GM21619 (cell line): ENCODE results near the gene FOXS1.

ENCODE experiments used
- ATAC-seq: cut with Tn5 transposase; IDR thresholded peaks from one replicate; pipeline ENCODE4 v1.9.1; 2021; ENCODE audit not compliant: unreplicated experiment

Gene FOXS1

DNA sequence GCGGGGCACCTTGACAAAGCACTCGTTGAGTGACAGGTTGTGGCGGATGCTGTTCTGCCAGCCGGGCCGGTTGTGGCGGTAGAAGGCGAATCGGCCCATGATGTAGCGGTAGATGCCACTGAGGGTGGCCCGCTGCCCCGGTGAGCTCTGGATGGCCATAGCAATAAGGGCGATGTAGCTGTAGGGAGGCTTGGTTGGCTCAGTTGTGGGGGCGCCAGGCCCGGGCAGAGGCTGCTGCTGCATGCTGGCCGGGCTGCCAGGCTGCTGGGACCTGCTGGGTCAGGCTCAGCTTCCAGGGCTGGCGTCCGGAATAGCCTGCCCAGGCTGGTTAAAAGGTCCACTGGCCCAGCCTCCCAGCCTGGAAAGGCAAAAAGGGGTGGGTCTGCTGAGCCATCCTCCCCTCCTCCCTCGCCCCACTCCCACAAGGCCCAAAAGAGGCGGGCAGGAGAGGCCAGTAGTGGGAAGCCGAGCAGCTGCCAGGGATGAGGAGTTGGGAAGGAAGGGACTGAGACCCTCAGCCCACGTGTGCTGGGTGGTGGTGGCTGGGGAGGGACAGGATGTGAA, at the start of gene FOXS1:
FOXS1 (minus strand) TSS at position 305 of the 564 bp plus-strand sequence; CDS start at position 243, 62 bp downstream.
- no peak for ATAC-seq

DNA sequence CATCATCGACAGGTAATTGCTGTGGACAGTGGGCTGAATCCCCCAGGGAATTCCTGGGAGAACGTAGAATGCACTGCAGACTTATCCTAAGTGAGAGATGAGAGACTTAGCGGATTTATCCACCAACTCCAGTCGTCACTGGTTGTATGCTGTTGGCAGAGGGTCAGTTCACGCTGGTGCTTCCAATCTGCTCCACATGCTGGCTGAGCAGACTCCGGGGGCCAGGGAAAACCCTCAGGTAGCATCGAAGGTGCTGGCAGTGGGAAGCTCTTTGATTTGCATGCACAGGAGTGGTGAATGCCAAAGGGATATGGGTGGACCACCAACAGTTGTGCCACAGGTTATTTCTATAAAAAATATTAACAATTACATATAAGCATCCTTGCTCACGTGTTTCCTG, 45.2 kb upstream of the FOXS1 start:
- no peak for ATAC-seq

DNA sequence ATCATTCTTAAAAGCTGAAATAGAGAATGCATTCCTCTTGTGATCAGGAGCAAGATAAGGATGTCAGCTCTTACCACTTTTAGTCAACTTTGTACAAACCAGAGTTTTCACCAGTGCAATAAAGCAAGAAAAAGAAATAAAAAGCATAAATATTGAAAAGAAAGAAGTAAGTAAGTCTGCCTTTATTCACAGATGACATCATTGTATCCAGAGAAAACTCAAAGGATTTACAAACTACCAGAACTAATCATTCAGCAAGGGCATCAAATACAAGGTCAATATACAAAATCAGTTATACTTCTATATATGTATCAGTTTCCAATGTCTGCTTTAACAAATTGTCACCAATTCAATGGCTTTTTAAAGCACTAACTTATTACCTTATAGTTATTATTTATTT, 38.4 kb upstream of the FOXS1 start:
- ATAC-seq: no peak

DNA sequence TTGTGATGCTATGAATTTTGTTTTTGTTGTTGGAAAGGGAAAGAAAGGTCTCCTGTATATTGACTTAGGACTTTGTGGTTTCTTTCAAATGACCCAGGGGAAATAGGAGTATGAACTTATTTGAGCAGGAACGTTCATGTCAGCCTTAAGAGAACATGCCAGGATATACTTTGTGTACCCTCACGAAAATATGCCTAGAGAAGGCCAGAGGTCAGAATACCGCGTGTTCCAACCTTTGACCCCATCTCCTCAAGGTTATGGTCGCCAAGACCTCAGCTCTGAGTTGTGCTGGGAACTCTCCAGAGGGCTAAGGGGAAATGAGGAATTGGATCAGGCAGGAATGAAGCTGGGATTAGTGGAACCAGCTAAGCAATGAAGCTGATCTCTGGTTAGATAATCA, 36.5 kb upstream of the FOXS1 start:
- no peak for ATAC-seq

DNA sequence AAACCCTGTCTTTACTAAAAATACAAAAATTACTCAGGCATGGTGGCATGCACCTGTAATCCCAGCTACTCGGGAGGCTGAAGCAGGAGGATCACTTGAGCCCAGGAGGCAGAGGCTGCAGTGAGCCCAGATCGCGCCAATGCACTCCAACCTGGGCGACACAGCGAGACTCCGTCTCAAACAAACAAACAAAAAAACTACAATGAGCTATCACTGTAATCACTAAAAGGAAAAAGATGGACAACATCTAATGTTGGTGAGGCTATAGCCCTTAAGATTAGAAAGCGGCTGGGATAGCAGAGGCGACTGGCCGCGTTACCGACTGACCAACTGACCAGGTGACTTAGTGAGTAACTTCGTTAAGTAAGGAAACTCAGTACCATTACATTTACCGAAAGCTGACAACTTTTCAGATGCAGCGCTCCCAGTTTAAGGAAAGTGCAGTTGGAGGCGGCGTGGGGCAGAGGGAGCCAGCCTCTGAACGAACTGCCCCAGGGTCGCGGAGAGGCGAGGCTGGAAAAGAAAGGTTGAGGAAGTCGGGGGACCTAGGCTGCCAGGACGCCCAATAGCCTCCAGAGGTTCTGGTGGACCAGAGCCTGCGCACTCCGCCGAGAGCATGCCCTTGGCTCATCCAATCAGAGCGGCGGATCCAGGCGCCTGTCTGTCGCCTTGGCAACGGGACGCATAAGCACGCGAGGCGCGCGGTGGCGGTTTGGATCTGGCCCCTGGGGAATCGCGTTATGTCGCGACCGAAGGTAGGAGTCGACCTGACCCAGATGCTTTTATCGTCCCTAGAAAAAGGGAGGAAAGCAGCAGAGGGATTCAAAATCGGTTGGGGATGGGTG, 34.0 kb upstream of the FOXS1 start:
- ATAC-seq: peak; percentile 76

DNA sequence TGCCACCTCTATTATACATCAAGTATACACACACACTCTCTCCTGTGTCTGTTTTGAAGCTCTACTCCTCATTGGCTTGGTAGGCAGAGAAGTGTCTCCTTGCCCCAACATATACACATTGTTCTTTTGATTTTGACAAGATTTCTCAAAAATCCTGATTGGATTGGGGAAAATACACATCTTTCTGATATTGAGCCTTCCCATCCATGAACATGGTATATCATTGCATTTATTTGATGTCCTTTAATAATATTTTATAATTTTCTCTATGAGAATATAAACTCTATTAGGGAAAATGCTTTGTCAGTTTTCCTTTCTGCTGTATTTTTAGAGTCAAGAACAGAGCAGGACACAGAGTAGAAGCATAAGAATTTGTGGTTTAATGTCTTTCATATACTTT, 32.3 kb upstream of the FOXS1 start:
- ATAC-seq: no peak

DNA sequence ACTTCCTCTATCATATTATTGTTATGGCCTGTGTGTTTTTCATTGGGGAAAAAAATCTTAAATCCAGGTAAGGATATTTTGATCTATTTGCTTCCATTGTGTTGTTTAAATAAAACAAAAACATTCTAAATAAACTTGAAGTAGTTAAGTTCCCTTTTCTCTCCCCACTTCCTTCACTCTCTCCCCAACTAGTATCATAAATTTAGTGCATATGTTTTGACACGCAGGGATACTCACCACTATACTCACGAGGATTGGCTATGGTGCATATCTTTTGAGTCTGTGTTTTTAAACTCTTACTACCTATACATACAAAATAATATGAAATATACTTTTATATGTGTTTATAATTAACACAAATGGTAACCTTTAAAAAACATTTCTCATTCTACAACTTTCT, 30.3 kb upstream of the FOXS1 start:
- no peak for ATAC-seq

DNA sequence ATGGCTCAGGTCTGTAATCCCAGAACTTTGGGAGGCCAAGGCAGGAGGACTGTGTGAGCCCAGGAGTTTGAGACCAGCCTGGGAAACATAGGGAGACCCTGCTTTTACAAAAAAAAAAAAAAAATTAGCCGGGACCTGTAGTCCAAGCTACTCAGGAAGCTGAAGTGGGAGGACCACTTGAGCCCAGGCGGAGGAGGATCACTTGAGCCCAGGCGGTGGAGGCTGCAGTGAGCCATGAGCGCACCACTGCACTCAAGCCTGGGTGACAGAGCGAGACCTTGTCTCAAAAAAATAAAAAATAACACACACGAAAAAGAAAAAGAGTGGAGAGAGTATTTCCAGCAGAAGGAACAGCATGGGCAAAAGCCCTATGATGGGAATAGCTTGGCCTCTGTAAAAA, 27.0 kb upstream of the FOXS1 start:
- no peak for ATAC-seq

DNA sequence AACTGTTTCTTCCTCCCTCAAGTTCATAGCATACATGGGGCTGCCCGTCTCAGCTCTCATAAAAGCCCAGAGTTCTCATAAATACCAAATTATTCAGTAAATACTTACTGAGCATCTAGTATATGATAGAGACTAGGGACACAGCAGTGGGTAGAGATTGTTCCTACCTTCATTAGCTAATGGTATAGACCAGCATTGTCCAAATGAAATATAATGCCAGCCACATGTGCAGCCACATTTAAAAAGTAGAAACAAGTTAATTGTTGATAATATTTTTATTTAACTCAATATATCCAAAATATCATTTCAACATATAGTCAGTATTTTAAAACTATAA, 26.2 kb upstream of the FOXS1 start:
- no peak for ATAC-seq

DNA sequence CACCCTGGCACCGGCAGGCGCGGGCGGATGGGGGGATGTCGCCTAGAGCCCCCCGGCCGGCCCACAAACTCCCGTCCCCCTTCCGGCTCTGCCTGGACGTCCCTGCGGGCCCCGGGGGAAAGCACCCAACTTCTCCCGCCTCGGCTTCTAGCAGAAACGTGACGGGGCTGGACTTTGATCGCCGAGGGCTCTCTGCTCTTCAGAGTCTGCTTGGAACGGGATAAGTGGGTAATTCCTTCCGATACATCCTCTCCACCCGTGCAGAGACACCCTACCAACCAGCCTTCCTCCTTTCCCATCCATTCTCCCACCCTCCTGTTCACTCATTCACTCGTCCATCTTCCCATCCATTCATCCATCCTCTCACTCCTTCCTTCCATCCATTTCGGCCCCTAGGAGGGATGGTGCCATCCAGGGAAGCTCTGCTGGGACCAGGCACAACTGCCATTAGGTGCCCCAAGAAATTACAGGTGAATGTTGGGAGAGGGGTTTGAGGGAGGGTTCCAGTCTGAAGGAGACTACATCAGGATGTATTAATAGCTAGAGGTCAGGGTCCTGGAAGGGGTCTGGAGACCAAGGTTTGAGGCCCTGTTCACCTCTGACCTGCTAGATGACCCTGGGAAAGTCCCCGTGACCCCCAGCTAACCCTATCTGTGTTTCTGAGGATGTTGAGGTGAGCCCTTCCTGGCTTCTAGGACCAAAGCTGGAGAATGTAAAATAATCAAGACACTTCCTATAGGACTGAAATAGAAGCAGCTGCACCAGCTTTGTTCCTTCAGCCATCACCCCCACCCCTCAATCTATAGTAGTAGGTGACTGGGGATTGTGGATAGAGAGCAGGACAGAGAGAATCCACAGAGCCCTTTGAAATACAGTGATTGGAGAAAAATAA, 25.6 kb upstream of the FOXS1 start:
- ATAC-seq: no peak

DNA sequence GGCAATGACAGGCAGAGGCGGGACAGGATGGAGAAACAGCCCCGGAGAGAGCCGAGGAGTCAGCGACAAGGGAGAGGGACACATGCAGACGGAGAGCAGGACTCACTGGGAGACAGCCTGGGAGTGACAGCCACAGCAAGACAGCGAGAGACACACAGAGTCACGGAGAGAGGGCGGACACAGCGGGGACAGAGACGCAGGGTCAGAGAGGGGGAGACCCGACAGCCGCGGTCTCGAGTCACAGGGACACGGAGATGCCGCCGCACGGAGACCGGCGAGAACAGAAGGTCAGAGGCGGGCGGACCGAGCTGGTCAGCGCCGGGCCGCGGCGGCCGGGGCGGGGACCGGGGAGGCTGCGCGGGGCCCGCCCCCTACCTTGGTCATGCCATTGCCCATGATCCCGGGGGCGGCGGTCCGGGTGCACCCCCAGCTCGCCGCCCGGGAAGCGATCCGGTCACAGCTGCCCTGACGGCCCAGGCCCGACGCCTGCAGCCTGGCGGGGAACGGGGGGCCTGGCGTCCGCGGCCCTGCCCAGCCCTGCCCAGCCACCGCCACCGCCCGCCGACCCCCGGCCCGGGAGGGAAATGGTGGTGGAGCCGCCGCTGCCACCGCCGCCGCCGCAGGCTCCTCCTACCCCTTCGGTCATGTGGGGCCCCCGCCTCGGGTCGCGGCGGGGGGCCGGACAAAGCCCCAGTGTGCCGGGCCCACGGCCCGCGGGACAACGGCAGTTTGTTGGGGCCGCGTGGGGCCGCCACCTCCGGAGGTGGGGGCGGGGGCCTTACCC, 24.7 kb upstream of the FOXS1 start, which contains the start of the genes DUSP15 and TTLL9:
DUSP15 (minus strand) TSS at position 586 of the 784 bp plus-strand sequence; CDS start at position 396, 190 bp downstream.
TTLL9 (plus strand) TSS at position 693 of the 784 bp plus-strand sequence. CDS start 493 bp downstream, outside the sequence.
- no peak for ATAC-seq

DNA sequence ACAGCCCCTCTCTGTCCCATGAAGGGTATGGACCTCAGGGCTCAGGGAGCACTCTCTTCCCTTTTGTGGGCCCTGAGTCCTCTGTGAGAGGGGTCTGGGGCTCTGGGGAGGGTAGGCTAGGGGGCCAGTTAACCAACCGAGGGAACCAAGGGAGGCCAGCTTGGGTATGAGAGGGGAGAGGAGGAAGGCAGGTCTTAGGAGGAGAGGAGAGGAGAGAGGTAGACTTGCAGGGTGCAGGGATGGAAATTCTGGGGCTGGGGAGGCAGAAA, 24.2 kb upstream of the FOXS1 start:
- ATAC-seq: no peak

DNA sequence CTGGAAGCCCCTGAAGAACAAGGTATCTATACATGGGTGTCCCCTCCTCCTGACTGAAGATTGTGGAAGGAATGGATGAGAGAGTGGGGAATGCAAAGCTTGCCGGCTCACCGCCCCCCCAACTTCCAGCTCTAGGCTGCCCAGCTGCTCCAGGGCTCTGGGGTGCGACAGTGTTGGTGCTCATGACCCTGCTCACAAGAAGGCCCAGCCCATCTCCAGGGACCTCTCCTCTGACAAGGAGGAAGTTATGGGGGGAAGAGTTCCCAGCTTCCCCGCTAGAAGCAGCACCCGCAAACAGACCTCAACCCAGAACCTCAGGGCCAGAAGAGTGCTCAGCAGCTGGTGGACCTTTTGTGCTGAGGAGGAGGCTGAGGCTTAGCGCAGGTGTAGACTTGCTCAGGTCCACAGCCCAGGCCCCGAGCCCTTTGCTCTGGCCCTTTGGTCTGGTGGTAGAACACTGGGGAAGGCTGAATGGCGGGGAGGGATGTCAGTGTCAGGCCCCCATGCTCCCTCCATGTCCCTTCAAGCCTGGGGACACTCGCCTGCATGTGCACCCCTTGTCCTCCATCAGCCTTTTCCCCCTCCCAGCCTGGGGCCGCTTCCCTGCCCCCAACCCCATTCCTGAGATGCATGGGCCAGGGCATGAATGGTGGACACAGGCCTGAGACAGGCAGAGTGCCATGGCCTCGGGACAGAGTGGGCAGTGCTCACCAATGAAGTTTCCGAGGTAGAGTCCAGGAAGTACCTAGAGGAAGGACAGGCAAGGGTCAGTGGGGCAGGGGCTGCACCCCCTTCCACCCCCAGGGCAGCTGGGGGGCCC, 23.7 kb upstream of the FOXS1 start:
- no peak for ATAC-seq

DNA sequence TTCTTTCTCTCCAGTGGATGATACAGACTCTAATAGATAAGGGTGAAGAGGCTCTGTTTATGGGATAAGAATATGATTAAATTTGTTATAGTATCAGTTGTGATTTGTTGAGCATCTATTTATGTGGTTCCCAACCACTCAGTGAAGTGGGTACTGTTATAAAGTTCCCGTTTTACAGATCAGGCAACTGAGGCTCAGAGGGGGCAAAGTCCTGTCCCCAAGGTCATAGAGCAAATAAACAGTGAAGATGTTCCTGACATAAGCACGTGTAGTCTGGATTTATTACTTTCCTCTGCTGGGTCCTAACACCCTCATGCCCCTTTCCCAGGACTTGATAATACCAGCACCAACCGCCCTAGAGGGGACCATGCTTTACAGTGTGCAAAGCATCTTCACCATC, 20.8 kb upstream of the FOXS1 start:
- no peak for ATAC-seq

DNA sequence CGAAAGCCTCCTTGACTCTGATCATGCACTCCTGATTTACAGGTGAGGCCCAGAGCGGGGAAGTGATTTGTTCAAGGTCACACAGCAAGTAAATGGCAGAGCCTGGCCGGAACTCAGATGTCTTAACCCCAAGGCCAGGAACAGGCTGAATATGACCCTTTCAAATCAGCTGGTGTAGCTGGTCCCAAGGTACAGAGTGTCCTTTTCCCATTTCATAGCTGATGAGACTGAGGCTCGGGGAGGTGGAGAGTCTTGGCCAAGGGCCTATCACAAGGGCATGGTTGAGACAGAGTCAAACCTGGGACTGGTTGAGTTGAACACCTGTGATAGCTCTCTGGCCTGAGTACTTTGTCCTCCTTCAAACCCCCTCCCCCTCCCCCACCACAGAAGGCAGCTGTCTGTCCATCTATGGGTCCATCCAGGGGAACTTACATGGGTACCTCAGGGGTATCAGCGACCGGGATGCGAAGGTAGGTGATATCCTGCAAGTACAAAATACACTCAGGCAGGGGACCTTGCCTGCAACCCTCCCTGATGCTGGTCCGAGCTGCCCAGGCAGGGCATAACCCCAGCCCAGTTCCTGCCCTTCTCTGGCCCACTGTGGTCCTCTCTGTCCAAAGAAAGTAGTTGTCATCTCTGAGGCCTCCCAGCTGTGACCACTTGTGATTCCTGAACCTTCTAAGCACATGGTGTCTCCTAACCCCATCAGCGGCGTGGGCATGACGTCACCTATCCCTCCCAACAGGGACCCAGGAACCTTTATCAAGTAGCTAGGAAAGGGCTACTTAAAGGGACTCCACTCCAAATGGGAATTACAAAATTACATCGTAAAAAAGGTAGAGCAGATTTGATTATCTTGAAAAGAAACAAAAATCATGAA, 19.4 kb upstream of the FOXS1 start:
- no peak for ATAC-seq

DNA sequence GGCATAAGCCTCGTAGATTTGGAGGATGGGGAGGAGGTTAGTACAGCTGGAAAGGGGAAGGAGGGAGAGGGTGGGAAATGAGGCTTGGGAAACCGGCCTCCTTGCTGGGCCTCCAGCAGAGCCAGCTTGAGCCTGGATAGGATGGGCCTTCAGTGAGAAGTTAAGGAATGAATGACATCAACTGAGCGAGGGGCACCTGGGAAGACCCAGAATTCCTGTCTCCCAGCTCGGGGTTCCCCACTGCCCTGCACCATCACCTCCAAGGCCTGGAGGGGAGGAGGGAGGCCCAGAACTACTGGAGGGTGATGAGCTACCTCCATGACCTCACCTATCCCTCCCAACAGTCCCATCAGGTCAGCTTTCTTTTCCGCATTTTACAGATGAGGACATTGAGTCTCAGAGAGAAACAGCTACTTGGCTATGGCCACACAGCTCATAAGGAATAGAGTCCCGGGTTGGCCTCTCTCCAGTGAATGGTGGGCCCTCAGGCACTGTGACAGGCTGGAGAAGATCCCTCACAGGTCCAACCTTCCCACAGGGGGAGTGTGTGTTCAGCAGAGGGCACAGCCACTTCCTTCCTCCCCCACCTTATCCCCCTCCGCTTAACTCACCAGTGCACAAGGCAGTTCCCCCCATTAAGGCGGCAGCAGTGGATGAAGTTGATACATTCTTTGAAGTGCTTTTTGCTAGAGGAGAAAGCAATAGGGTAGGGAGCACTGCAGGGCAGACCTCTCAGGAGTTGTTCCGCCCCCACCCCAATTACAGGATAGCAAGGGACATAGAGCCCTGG, 18.1 kb upstream of the FOXS1 start:
- ATAC-seq: no peak

DNA sequence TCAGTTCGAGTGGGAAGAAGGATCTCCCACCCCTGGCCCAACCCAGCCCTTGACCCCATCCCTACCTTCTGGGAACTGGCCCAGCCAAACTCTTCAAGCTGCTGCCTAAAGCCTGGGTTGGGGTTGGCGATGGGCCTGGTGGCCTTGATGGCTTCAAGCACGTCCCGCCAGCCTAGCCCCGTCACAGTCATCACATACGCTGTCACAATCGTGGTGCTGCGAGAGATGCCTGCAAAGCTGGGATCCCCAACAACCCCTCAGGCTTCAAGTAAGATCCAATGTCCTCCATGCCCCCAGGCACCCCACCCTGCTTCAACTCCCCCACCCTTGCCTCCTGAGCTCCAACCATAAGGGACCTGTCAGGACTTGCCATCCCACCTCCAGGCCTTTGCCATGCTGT, 17.1 kb upstream of the FOXS1 start:
- no peak for ATAC-seq

DNA sequence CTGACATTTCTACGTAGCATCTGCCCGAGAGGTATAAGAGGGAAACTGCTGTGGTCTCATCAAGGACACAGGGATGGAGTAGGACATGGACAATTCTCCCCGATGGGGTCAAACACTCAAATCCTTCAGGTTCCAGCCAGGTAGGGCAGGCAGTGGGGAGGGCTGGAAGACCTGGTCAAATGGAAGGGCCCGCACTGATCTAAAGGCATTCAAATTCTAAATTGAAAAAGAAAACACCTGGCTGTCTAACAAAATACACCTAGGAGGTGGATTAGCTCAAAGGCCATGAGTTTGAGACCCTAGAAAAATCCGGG, 16.7 kb upstream of the FOXS1 start:
- no peak for ATAC-seq
